T-cell (primary cell): ENCODE results near the gene ACER1. TPM values are rescaled to one million over a fixed set of nuclear protein-coding genes. Genes with fewer than 3 reads are reported as not detected.

Experiments used
- ATAC-seq, 4 experiments: fragments of 200-7000 bp in 3 of 4; fragments of 150-1000 bp in 1 of 4; cut with Tn5 transposase; replicated peaks in 1 of 4; 1 replicate in 3 of 4; 2 replicates in 1 of 4; pipeline ENCODE4 v1.10.0; 2021; ENCODE audit warnings: moderate library complexity in 3 of 4, mild to moderate bottlenecking in 2 of 4, moderate number of reproducible peaks in 1 of 4
- CTCF ChIA-PET, 2 donors: fragments of 300-600 bp; sonication (Branson Sonifier 250); formaldehyde crosslinking; loops; one replicate each; lab custom pipeline; 2022; ENCODE audit warnings: antibody characterized with exemption in 2 of 2; lab: Charles Lee
- POLR2A ChIA-PET, 2 donors: fragments of 300-600 bp; sonication (Branson Sonifier 250); formaldehyde crosslinking; loops; one replicate each; lab custom pipeline; 2022; ENCODE audit warnings: antibody characterized with exemption in 2 of 2; lab: Charles Lee
- DNase-seq, 35 experiments: peaks; one replicate each; pipeline versions ENCODE4 v3.0.0 to v3.0.0-alpha.2; 2013 to 2023
- H3K27ac ChIP-seq: one replicate; pipeline ENCODE4 v1.5.1; 2013; ENCODE audit warnings: low read length
- H3K27me3 ChIP-seq, 2 experiments: replicated peaks in 1 of 2; 1 replicate in 1 of 2; 2 replicates in 1 of 2; pipeline versions ENCODE4 v1.6.1 to v1.7.0; 2013; ENCODE audit warnings: low read length in 1 of 2, mixed read lengths in 1 of 2; ENCODE audit not compliant: control insufficient read depth in 2 of 2, insufficient read depth in 2 of 2; ENCODE audit errors: extremely low read depth in 1 of 2
- H3K36me3 ChIP-seq, 2 donors: 1 replicate in 1 of 2; 2 replicates in 1 of 2; pipeline versions ENCODE4 v1.6.1 to v1.7.0; 2013; ENCODE audit warnings: low read length in 1 of 2; ENCODE audit not compliant: control insufficient read depth in 2 of 2, insufficient read depth in 1 of 2; ENCODE audit errors: extremely low read depth in 1 of 2
- H3K4me1 ChIP-seq, 2 experiments: 1 replicate in 1 of 2; 2 replicates in 1 of 2; pipeline versions ENCODE4 v1.6.1 to v1.7.0; 2013; ENCODE audit warnings: low read length in 2 of 2, mixed read lengths in 1 of 2; ENCODE audit not compliant: insufficient read depth in 2 of 2, control insufficient read depth in 1 of 2; ENCODE audit errors: extremely low read depth in 1 of 2
- H3K4me3 ChIP-seq, 2 donors: 1 replicate in 1 of 2; 2 replicates in 1 of 2; pipeline versions ENCODE4 v1.5.1 to v1.7.0; 2013; ENCODE audit warnings: mild to moderate bottlenecking in 2 of 2, low read length in 1 of 2, moderate library complexity in 1 of 2; ENCODE audit not compliant: control insufficient read depth in 1 of 2; ENCODE audit errors: extremely low read depth in 1 of 2
- H3K9me3 ChIP-seq: 2 replicates; pipeline ENCODE4 v1.7.0; 2013
- H3K27ac Mint-ChIP-seq, 2 donors: one replicate each; pipeline ENCODE4 v1.8.0; 2020 to 2021; ENCODE audit warnings: mild to moderate bottlenecking in 2 of 2, mixed read lengths in 2 of 2
- H3K27me3 Mint-ChIP-seq, 2 donors: one replicate each; pipeline ENCODE4 v1.8.0; 2021 to 2022; ENCODE audit warnings: mixed read lengths in 2 of 2
- H3K36me3 Mint-ChIP-seq: one replicate; pipeline ENCODE4 v1.8.0; 2021; ENCODE audit warnings: mixed read lengths
- H3K4me1 Mint-ChIP-seq, 3 donors: one replicate each; pipeline ENCODE4 v1.8.0; 2020 to 2022; ENCODE audit warnings: mixed read lengths in 3 of 3, mild to moderate bottlenecking in 1 of 3
- H3K4me3 Mint-ChIP-seq, 3 donors: one replicate each; pipeline ENCODE4 v1.8.0; 2020 to 2022; ENCODE audit warnings: mild to moderate bottlenecking in 3 of 3, mixed read lengths in 3 of 3, moderate library complexity in 3 of 3
- H3K9me3 Mint-ChIP-seq, 3 donors: one replicate each; pipeline ENCODE4 v1.8.0; 2020 to 2022; ENCODE audit warnings: mixed read lengths in 3 of 3
- WGBS: methylation state at CpG from one replicate; pipeline ENCODE4 v1.1.5; 2013; ENCODE audit warnings: missing lambda C conversion rate; ENCODE audit not compliant: insufficient coverage; 5-methylcytosine and 5-hydroxymethylcytosine counted together
- total RNA-seq, 35 experiments: library from RNA in 6 of 35; stranded (reverse) in 6 of 35; fragments of 120-200 nt in 1 of 35; gene quantifications; one replicate each; pipeline versions ENCODE4 v1.2.1 to v1.2.4 and lab custom pipeline; 2013 to 2026

Gene ACER1
- total RNA-seq, 5 donors from 2014 or later (not counting 1 experiment from before 2014, with no cell fraction given), result 0.16 to 2.7 (median 0.63) TPM

DNA sequence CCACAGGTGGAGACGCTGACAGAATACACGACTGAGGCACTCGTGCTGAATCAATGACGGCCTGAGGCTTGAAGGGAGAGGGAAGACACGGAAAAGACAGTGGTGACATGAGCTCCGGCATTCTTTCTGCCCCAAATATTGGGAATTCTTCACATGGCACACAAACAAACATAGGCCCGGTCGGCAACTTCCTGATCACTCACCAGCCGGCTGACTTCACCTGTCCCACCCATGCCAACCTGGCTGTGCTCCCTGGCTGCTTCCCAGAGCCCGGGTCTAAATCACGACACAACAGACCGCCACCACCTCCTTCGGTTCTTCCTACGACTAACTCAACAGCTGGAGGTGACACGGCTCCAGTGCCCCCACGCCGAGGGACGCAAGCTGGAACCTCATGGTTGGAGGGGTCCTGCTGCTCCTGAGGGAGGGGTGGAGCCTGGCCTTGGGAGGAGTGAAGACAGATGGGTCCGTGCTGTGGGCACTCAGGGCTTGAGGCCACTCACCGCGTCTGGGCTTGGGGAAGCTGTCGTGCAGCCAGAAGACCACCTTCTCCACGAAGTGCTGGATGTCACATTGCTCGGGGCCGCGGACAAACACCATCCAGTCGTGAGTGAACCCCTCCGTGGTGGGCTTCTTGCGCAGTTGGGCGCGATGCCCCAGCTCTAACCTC is 63.2 kb downstream of the ACER1 start:
- Histone ChIP-seq H3K27ac (no peak overlapping the region), H3K4me1 (peaks cover 0 to 23% of the 10 kb centered on the region in 2 experiments), H3K27me3 (no peaks in the 10 kb centered on the region), H3K36me3 (peaks cover 16 to 24% of the 10 kb centered on the region in 2 donors), H3K4me3 (no peak overlapping the region), H3K9me3 (no peaks in the 10 kb centered on the region)
- Mint-ChIP-seq H3K27me3 (no peaks in the 10 kb centered on the region), H3K4me3 (no peak overlapping the region), H3K27ac (no peak overlapping the region), H3K36me3 (peaks cover 32% of the 10 kb centered on the region), H3K9me3 (no peaks in the 10 kb centered on the region), H3K4me1 (peaks cover 33 to 56% (median 48%) of the 10 kb centered on the region in 3 donors)
- CTCF ChIA-PET, result no interaction called here
- DNase-seq, result no peak
- no peak for ATAC-seq
- 95% methylated on average over 20 of the region's 31 CpGs for WGBS
- POLR2A ChIA-PET, result no interaction called here

DNA sequence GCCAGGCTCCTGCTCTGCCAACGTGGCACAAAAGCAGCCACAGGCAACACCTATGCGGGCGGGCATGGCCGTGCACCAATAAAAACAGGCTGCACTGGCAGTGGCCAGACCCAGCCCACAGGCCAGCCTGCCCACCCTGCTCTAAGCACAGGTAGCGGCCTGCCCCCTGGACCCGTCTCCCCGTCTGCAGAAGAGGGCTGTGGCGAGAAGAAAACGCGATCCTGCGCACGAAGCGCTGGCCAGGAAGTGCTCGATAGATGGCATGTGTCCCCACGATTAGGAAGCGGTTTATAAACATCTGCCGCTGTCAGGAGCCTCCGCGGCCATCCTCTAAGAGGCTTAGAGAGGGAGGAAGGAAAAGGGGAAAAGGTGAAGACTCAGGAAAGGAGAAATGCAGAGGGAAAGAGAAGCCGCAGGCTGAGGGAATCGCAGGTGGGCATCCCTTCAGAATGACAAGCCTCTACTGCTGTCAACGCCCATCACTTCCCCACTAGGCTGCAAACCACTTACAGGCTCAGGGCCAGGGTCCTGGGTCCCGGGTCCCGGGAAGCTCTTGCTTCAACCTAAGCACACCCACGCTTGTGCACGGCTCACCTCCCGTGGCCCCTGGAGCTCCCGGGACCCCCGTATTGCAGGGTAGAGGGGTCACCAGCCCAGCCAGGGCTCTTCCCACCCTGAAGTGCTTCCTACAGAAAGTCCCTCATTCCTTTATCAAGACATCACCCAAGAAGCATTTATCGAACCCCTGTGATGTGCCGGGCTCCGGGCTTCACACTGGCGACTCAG is 64.1 kb downstream of the ACER1 start:
- CTCF ChIA-PET, result no interaction called here
- Mint-ChIP-seq H3K4me1 (peaks cover 26 to 47% (median 43%) of the 10 kb centered on the region in 3 donors), H3K4me3 (no peak overlapping the region), H3K27ac (peak overlapping the region in 1 of 2 donors; percentile 39), H3K27me3 (no peaks in the 10 kb centered on the region), H3K9me3 (no peaks in the 10 kb centered on the region), H3K36me3 (peaks cover 32% of the 10 kb centered on the region)
- peaks cover 0 to 17% of the 10 kb centered on the region in 2 experiments for H3K4me1 ChIP-seq
- no peak overlapping the region for H3K27ac ChIP-seq
- peaks cover 16 to 27% of the 10 kb centered on the region in 2 donors for H3K36me3 ChIP-seq
- H3K27me3 ChIP-seq, result no peaks in the 10 kb centered on the region
- 94% methylated on average over 29 of the region's 33 CpGs for WGBS
- DNase-seq (no peak), ATAC-seq (no peak)
- H3K9me3 ChIP-seq, result no peaks in the 10 kb centered on the region
- POLR2A ChIA-PET, result no interaction called here
- no peak overlapping the region for H3K4me3 ChIP-seq

DNA sequence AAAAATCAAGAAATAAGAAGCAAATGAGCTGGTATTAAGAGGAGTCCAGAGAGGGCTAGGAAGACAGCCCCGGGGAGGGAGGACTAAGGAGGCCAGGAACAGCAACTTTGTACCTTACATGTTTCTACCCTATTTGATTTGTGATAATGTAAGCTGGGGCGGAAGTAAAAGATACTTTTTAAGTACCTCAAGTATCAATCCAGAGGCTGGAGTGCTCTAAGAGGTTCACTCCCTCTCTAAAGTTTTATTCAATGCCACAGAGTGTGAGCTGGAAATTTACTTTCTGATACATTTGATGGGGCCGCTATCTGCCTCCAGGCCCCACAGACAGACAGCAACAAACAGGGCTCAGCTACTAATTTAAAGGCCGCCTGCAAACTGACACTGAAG is 65.0 kb downstream of the ACER1 start:
- H3K27ac ChIP-seq, result no peak overlapping the region
- ATAC-seq (no peak), DNase-seq (no peak)
- Mint-ChIP-seq H3K27ac (peak overlapping the region in 1 of 2 donors; percentile 39), H3K36me3 (peaks cover 34% of the 10 kb centered on the region), H3K9me3 (no peaks in the 10 kb centered on the region), H3K27me3 (no peaks in the 10 kb centered on the region), H3K4me3 (no peak overlapping the region), H3K4me1 (peaks cover 19 to 42% (median 35%) of the 10 kb centered on the region in 3 donors)
- WGBS, result no CpG with 5 or more reads among the region's 4 CpGs
- H3K4me1 ChIP-seq, result peaks cover 0 to 11% of the 10 kb centered on the region in 2 experiments
- H3K27me3 ChIP-seq, result no peaks in the 10 kb centered on the region
- H3K36me3 ChIP-seq, result peaks cover 16 to 30% of the 10 kb centered on the region in 2 donors
- ChIA-PET POLR2A (no interaction called here), CTCF (no interaction called here)
- H3K4me3 ChIP-seq, result no peak overlapping the region
- H3K9me3 ChIP-seq, result no peaks in the 10 kb centered on the region

DNA sequence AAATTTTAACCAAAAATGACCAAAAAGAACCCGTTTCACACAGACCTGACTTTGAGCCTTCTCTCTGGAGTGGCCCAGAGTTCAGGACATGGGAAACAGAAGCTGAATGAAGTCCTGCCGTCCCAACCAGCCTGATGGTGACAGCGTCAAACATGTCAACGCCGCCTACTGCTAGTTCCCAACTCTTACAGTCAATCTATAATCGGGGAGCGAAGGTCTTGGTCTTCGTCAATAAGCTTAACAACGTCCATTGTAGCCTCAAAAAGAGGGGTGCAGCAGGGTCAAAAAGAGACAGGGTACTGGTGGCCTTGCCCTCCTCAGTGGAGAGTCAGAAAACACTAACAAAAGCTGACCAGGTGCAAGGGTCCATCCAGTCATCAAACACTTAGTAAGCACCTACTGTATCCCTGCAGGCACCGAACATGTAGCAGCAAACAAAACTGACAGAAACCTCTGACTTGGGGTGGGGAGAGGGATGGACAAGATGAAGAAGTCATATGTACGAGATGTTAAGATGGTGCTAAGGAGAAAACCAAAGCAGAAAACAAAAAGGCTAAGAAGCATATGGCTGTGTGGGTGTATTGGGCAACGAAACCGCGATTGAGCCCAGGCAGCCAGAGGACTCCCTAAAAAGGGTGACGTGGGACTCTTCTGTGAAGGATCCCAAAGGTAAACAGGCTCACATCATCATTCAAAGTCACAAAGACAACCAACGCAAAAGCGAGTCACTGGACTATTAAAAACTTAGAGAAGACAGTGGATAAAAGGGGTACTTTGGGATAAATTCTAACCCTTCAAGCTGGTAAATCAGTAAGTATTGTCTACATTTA is 65.6 kb downstream of the ACER1 start:
- peaks cover 36% of the 10 kb centered on the region for H3K36me3 Mint-ChIP-seq
- Histone ChIP-seq H3K9me3 (no peaks in the 10 kb centered on the region), H3K27me3 (no peaks in the 10 kb centered on the region), H3K36me3 (peaks cover 16 to 34% of the 10 kb centered on the region in 2 donors), H3K4me1 (peaks cover 0 to 5% of the 10 kb centered on the region in 2 experiments), H3K27ac (no peak overlapping the region), H3K4me3 (no peak overlapping the region)
- 88% methylated on average over 10 of the region's 17 CpGs for WGBS
- POLR2A ChIA-PET, result no interaction called here
- CTCF ChIA-PET, result no interaction called here
- ATAC-seq (no peak), DNase-seq (no peak)
- no peaks in the 10 kb centered on the region for H3K27me3 Mint-ChIP-seq
- H3K4me3 Mint-ChIP-seq, result no peak overlapping the region
- H3K9me3 Mint-ChIP-seq, result no peaks in the 10 kb centered on the region
- peak overlapping the region in 1 of 2 donors; percentile 39 for H3K27ac Mint-ChIP-seq
- peaks cover 17 to 42% (median 31%) of the 10 kb centered on the region in 3 donors for H3K4me1 Mint-ChIP-seq

DNA sequence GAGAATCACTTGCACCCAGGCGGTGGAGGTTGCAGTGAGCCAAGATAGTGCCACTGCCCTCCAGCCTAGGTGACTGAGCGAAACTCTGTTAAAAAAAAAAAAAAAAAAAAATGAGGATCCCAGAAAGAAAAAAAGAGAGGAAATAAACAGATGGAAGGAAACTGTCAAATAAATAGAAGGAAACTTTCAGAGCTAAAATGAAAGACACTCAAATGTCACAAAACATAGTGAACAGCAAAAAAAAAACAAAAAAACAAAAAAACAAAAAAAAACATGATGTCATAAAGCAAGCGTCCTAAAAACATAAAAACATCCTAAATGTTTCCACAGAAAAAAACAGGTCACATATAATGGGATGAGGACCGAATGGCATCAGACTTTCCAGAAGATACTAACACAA is 68.6 kb downstream of the ACER1 start:
- H3K4me1 ChIP-seq, result peaks cover 0 to 18% of the 10 kb centered on the region in 2 experiments
- peaks cover 27% of the 10 kb centered on the region for H3K36me3 Mint-ChIP-seq
- no peak overlapping the region for H3K4me3 Mint-ChIP-seq
- H3K27ac Mint-ChIP-seq, result no peak overlapping the region
- H3K9me3 ChIP-seq, result no peaks in the 10 kb centered on the region
- CTCF ChIA-PET, result no interaction called here
- DNase-seq (no peak), ATAC-seq (no peak)
- WGBS, result no CpG with 5 or more reads among the region's 4 CpGs
- H3K9me3 Mint-ChIP-seq, result no peaks in the 10 kb centered on the region
- no peak overlapping the region for H3K27ac ChIP-seq
- POLR2A ChIA-PET, result no interaction called here
- no peaks in the 10 kb centered on the region for H3K27me3 Mint-ChIP-seq
- H3K4me1 Mint-ChIP-seq, result peaks cover 21 to 31% (median 26%) of the 10 kb centered on the region in 3 donors
- peaks cover 26 to 45% of the 10 kb centered on the region in 2 donors for H3K36me3 ChIP-seq
- no peaks in the 10 kb centered on the region for H3K27me3 ChIP-seq
- no peak overlapping the region for H3K4me3 ChIP-seq
